ENCODE results near the gene RPRM. TPM values are rescaled to one million over a fixed set of nuclear protein-coding genes. Genes with fewer than 3 reads are reported as not detected.

Gene RPRM
- total RNA-seq, 1 donor from 2014 or later, result not detected

DNA sequence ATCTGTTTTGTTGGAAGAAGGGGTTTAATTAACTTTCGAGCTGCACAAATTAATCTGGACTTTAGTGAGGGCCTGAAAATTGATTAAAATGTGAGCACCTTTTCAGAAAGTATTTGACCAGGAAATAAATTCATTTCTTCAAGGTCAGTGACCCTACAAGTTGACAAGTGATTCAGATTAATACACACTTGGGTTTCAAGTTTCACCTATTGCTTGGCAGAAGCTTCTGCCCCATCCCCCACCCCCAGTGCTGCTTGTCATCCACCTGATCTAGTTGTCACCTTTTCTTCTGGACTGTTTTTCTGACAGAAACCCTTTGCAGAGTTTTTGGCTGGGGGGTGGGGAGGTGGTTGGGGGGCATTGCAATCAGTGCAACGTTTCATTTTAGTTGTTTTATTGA is 46.2 kb downstream of the RPRM start:
- peaks cover 11% of the 10 kb centered on the region for H3K9me3 ChIP-seq (replicated peaks)
- H3K27ac ChIP-seq (replicated peaks), result no peak overlapping the region
- TF ChIP-seq, protein P1, sequence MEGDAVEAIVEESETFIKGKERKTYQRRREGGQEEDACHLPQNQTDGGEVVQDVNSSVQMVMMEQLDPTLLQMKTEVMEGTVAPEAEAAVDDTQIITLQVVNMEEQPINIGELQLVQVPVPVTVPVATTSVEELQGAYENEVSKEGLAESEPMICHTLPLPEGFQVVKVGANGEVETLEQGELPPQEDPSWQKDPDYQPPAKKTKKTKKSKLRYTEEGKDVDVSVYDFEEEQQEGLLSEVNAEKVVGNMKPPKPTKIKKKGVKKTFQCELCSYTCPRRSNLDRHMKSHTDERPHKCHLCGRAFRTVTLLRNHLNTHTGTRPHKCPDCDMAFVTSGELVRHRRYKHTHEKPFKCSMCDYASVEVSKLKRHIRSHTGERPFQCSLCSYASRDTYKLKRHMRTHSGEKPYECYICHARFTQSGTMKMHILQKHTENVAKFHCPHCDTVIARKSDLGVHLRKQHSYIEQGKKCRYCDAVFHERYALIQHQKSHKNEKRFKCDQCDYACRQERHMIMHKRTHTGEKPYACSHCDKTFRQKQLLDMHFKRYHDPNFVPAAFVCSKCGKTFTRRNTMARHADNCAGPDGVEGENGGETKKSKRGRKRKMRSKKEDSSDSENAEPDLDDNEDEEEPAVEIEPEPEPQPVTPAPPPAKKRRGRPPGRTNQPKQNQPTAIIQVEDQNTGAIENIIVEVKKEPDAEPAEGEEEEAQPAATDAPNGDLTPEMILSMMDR (IDR thresholded peaks at IDR 0.05; ENCODE audit: borderline replicate concordance), result no peak
- H3K36me3 ChIP-seq, result no peaks in the 10 kb centered on the region
- no peak overlapping the region for H3K4me3 ChIP-seq
- H3K4me1 ChIP-seq, result no peaks in the 10 kb centered on the region
- intact Hi-C loops (cut with micrococcal nuclease), result no loop called here
- no peak for DNase-seq
- H3K27me3 ChIP-seq (ENCODE audit: low read depth), result no peaks in the 10 kb centered on the region

- Histone ChIP-seq H3K27ac (replicated peaks) (no peak overlapping the region), H3K9me3 (replicated peaks) (peaks cover 11% of the 10 kb centered on the region), H3K36me3 (no peaks in the 10 kb centered on the region), H3K27me3 (ENCODE audit: low read depth) (no peaks in the 10 kb centered on the region), H3K4me1 (no peaks in the 10 kb centered on the region), H3K4me3 (no peak overlapping the region)
- DNase-seq, result no peak
- TF ChIP-seq, protein P1 (IDR thresholded peaks at IDR 0.05; ENCODE audit: borderline replicate concordance), result no peak
- intact Hi-C loops (cut with micrococcal nuclease), result no loop called here
Measured at GRCh38 chr2:153431114-153431513, 47.4 kb downstream of the RPRM start.

Data from left ventricle myocardium inferior (tissue), 1 donor.